Osteoblast (primary cell): ENCODE results near the gene OLFML2B. TPM values are rescaled to one million over a fixed set of nuclear protein-coding genes. Genes with fewer than 3 reads are reported as not detected.

ENCODE experiments used
- DNase-seq: peaks from one replicate; pipeline ENCODE4 v3.0.0; 2011; ENCODE audit warnings: low spot score, mixed read lengths; ENCODE audit not compliant: insufficient read length; ENCODE audit errors: missing footprints
- H2AFZ ChIP-seq: 2 replicates; pipeline ENCODE4 v1.6.0; 2011; ENCODE audit warnings: mild to moderate bottlenecking, low read length
- H3K27ac ChIP-seq: 2 replicates; pipeline ENCODE4 v1.5.1; 2011; ENCODE audit warnings: mild to moderate bottlenecking, low read depth, low read length, moderate library complexity
- H3K27me3 ChIP-seq: 2 replicates; pipeline ENCODE4 v1.6.0; 2012; ENCODE audit warnings: mild to moderate bottlenecking, control low read depth, inconsistent platforms, low read length, moderate library complexity; ENCODE audit not compliant: insufficient read depth
- H3K36me3 ChIP-seq: 2 replicates; pipeline ENCODE4 v1.5.1; 2011; ENCODE audit warnings: mild to moderate bottlenecking, low read length, control low read depth, moderate library complexity; ENCODE audit not compliant: insufficient read depth
- H3K4me1 ChIP-seq: 2 replicates; pipeline ENCODE4 v1.5.1; 2011; ENCODE audit warnings: mild to moderate bottlenecking, low read length, control low read depth, moderate library complexity; ENCODE audit not compliant: insufficient read depth
- H3K4me2 ChIP-seq: 2 replicates; pipeline ENCODE4 v1.6.0; 2011; ENCODE audit warnings: mild to moderate bottlenecking, low read length; ENCODE audit not compliant: insufficient read depth
- H3K4me3 ChIP-seq: fragments of 200-600 bp; sonication (generic); 3 replicates; pipeline ENCODE4 v1.5.1; 2012; ENCODE audit warnings: mild to moderate bottlenecking, low read length, inconsistent platforms; ENCODE audit not compliant: insufficient read depth
- H3K79me2 ChIP-seq: 2 replicates; pipeline ENCODE4 v1.6.0; 2012; ENCODE audit warnings: mild to moderate bottlenecking, low read length, control low read depth, inconsistent platforms; ENCODE audit not compliant: insufficient read depth
- H3K9me3 ChIP-seq: 2 replicates; pipeline ENCODE4 v1.5.1; 2011; ENCODE audit warnings: low read depth, low read length, control low read depth
- H4K20me1 ChIP-seq: 2 replicates; pipeline ENCODE4 v1.6.0; 2012; ENCODE audit warnings: mild to moderate bottlenecking, low read length, control low read depth; ENCODE audit not compliant: insufficient read depth
- CTCF ChIP-seq: IDR thresholded peaks from 2 replicates; pipeline ENCODE4 v1.5.1; 2011; ENCODE audit warnings: mild to moderate bottlenecking, low read depth, low read length, moderate library complexity; ENCODE audit errors: extremely low read depth
- total RNA-seq: library from RNA; depleted of rRNA; stranded (reverse); fragments of >200 nt; gene quantifications from 2 replicates; pipeline ENCODE4 v1.2.3, GENCODE V29; 2012

OLFML2B gene
- total RNA-seq, 1 donor = 49.9 TPM

DNA sequence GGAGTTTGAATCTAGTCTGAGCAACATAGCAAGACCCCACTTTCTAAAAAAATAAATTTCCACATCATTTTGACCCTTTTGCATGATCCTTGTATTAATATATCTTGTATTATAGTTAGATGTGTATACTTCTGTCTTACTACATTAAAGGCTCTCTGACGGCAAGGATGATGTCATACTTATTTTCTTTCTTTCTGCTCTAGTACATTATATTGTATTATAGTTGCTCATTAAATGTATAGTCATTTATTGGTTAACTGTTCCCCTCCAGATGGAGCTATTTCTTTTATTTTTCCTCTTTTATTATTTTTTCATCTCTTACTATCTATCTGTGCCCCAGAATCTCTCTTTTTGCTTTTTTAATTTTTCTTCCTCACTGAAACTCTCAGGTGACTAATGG, 15.0 kb upstream of the OLFML2B start:
- peak; percentile 6 for TF ChIP-seq CTCF
- Histone ChIP-seq H3K9me3 (no peaks in the 10 kb centered on the region), H3K27ac (no peak overlapping the region), H3K27me3 (peaks cover 7% of the 10 kb centered on the region), H3K79me2 (no peaks in the 10 kb centered on the region), H3K4me1 (peaks cover 5% of the 10 kb centered on the region), H3K4me2 (no peak overlapping the region), H3K36me3 (no peaks in the 10 kb centered on the region), H3K4me3 (no peak overlapping the region), H2AFZ (no peak overlapping the region), H4K20me1 (no peaks in the 10 kb centered on the region)
- DNase-seq = no peak

GRCh38 chr1:162036163-162036562, 12.5 kb upstream of the OLFML2B start:
- DNase-seq = peak; percentile 6
- no peak for TF ChIP-seq CTCF
- H3K4me2 ChIP-seq = no peak overlapping the region

GRCh38 chr1:162035241-162035640, 11.6 kb upstream of the OLFML2B start:
- H2AFZ ChIP-seq = no peak overlapping the region
- TF ChIP-seq CTCF = no peak
- peak; percentile 1 for DNase-seq

More at GRCh38 chr1:162036163-162036562, 12.5 kb upstream of the OLFML2B start:
- H3K36me3 ChIP-seq = no peaks in the 10 kb centered on the region
- no peaks in the 10 kb centered on the region for H3K79me2 ChIP-seq
- peaks cover 5% of the 10 kb centered on the region for H3K4me1 ChIP-seq
- H4K20me1 ChIP-seq = no peaks in the 10 kb centered on the region
- no peak overlapping the region for H3K4me3 ChIP-seq
- no peaks in the 10 kb centered on the region for H3K9me3 ChIP-seq
- H3K27ac ChIP-seq = no peak overlapping the region
- peaks cover 13% of the 10 kb centered on the region for H3K27me3 ChIP-seq
- H2AFZ ChIP-seq = no peak overlapping the region

GRCh38 chr1:162033428-162033827, 9.8 kb upstream of the OLFML2B start:
- no peak for TF ChIP-seq CTCF
- no peaks in the 10 kb centered on the region for H4K20me1 ChIP-seq
- no peaks in the 10 kb centered on the region for H3K36me3 ChIP-seq
- H3K4me3 ChIP-seq = no peak overlapping the region
- no peaks in the 10 kb centered on the region for H3K9me3 ChIP-seq
- peaks cover 16% of the 10 kb centered on the region for H3K27me3 ChIP-seq
- H3K79me2 ChIP-seq = no peaks in the 10 kb centered on the region
- H2AFZ ChIP-seq = peak overlapping the region; percentile 50
- H3K27ac ChIP-seq = no peak overlapping the region
- H3K4me2 ChIP-seq = peak overlapping the region; percentile 38
- DNase-seq = peak; percentile 13
- H3K4me1 ChIP-seq = peaks cover 7% of the 10 kb centered on the region

More at GRCh38 chr1:162035241-162035640, 11.6 kb upstream of the OLFML2B start:
- Histone ChIP-seq H3K4me1 (peaks cover 5% of the 10 kb centered on the region), H3K9me3 (no peaks in the 10 kb centered on the region), H4K20me1 (no peaks in the 10 kb centered on the region), H3K27me3 (peaks cover 13% of the 10 kb centered on the region), H3K79me2 (no peaks in the 10 kb centered on the region), H3K4me3 (no peak overlapping the region), H3K36me3 (no peaks in the 10 kb centered on the region), H3K27ac (no peak overlapping the region), H3K4me2 (no peak overlapping the region)
